ENCODE results near the gene LSP1.
A peak's percentile ranks its signal among the peaks of the same experiment; 100 is the strongest.

The LSP1 gene

DNA sequence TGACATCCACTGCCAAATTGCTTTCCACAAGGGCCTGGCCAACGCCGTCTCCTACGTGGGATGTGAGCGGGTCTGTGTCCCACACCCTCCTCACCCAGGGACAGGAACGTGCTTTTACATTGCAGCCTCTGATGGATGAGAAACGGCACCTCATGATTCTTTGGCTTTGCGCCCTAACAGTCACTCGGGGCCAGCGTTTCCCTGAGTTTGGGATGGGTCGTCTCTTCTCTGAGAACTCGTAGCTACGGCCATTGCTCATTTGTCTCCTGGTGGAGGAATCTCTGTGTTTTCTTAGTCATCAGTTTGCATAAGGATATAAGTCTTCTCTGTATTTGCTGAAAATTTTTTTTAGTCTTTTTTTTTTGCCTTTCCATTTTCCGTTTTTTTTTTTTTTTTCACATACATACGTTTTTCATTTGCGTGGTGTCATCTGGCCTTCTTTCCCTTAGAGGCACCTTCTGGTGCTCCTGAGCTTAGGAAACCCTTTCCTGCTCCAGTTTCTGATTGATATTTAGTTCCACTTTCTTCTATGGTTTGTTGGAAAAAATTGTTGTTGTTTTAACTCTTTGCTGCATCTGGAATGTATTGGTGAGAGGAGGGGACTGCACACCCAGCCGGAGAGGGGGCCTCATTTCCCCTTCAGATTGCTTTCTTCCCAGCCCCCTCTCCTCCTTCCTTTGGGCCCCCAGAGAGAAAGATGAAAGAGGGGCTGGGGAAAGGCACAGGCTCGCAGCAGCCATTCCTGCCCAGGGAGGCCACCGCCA is 78.6 kb downstream of the LSP1 start:
- no peak for TF ChIP-seq PAX5 (IDR thresholded peaks at IDR 0.05; ENCODE audit: insufficient read depth, low read length, severe bottlenecking)
- no peak for TF ChIP-seq SPI1 (IDR thresholded peaks at IDR 0.05; ENCODE audit: low read depth, low read length)
- no peak for TF ChIP-seq POLR2AphosphoS5 (IDR thresholded peaks at IDR 0.05; ENCODE audit: low read depth, low read length)
- TF ChIP-seq TAF1 (IDR thresholded peaks at IDR 0.05; ENCODE audit: low read depth, low read length), result no peak
- no peak for TF ChIP-seq POLR2A (IDR thresholded peaks at IDR 0.05; ENCODE audit: low read depth, low read length)
- TF ChIP-seq POU2F2 (IDR thresholded peaks at IDR 0.05; ENCODE audit: low read depth, low read length), result no peak
- no peak for DNase-seq (ENCODE audit: insufficient read length, low spot score)
- no peak for FAIRE-seq

GRCh38 chr11:1932105-1932480 is 79.2 kb downstream of the LSP1 start:
- no peak for FAIRE-seq
- TF ChIP-seq POU2F2 (IDR thresholded peaks at IDR 0.05; ENCODE audit: low read depth, low read length), result no peak

DNA sequence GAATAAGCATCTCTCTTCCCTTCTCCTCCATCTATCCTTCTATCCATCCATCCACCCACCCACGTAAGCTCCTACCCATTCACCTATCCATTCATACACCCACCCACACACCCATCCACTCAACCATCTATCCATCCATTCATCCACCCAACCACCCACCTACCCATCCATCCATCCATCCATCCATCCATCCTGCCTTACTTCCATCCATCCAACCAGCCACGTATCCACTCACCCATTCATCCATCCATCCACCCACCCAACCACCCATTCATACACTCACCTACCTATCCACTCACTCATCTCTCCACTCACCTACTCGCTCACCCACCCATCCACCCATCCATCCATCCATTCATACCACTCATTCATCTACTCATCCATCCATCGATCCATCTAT is 79.8 kb downstream of the LSP1 start:
- TF ChIP-seq PAX5 (IDR thresholded peaks at IDR 0.05; ENCODE audit: insufficient read depth, low read length, severe bottlenecking) (no peak), SPI1 (IDR thresholded peaks at IDR 0.05; ENCODE audit: low read depth, low read length) (no peak), POLR2A (IDR thresholded peaks at IDR 0.05; ENCODE audit: low read depth, low read length) (no peak), POLR2AphosphoS5 (IDR thresholded peaks at IDR 0.05; ENCODE audit: low read depth, low read length) (no peak), TAF1 (IDR thresholded peaks at IDR 0.05; ENCODE audit: low read depth, low read length) (no peak), POU2F2 (IDR thresholded peaks at IDR 0.05; ENCODE audit: low read depth, low read length) (no peak)
- no peak for FAIRE-seq
- no peak for DNase-seq (ENCODE audit: insufficient read length, low spot score)

More at GRCh38 chr11:1932105-1932480, 79.2 kb downstream of the LSP1 start:
- DNase-seq (ENCODE audit: insufficient read length, low spot score), result no peak

- no peak for DNase-seq (ENCODE audit: insufficient read length, low spot score)
- no peak for TF ChIP-seq POLR2AphosphoS5 (IDR thresholded peaks at IDR 0.05; ENCODE audit: low read depth, low read length)
- FAIRE-seq, result no peak
These were observed 80.8 kb downstream of the LSP1 start for GRCh38 chr11:1933416-1934334.

- peak; percentile 28 for DNase-seq (ENCODE audit: insufficient read length, low spot score)
- no peak for TF ChIP-seq POU2F2 (IDR thresholded peaks at IDR 0.05; ENCODE audit: low read depth, low read length)
- no peak for TF ChIP-seq TAF1 (IDR thresholded peaks at IDR 0.05; ENCODE audit: low read depth, low read length)
- TF ChIP-seq POLR2A (IDR thresholded peaks at IDR 0.05; ENCODE audit: low read depth, low read length), result no peak
- no peak for TF ChIP-seq POLR2AphosphoS5 (IDR thresholded peaks at IDR 0.05; ENCODE audit: low read depth, low read length)
- no peak for TF ChIP-seq SPI1 (IDR thresholded peaks at IDR 0.05; ENCODE audit: low read depth, low read length)
- no peak for TF ChIP-seq PAX5 (IDR thresholded peaks at IDR 0.05; ENCODE audit: insufficient read depth, low read length, severe bottlenecking)
- no peak for FAIRE-seq
These were observed 81.7 kb downstream of the LSP1 start for GRCh38 chr11:1934335-1935155.

DNA sequence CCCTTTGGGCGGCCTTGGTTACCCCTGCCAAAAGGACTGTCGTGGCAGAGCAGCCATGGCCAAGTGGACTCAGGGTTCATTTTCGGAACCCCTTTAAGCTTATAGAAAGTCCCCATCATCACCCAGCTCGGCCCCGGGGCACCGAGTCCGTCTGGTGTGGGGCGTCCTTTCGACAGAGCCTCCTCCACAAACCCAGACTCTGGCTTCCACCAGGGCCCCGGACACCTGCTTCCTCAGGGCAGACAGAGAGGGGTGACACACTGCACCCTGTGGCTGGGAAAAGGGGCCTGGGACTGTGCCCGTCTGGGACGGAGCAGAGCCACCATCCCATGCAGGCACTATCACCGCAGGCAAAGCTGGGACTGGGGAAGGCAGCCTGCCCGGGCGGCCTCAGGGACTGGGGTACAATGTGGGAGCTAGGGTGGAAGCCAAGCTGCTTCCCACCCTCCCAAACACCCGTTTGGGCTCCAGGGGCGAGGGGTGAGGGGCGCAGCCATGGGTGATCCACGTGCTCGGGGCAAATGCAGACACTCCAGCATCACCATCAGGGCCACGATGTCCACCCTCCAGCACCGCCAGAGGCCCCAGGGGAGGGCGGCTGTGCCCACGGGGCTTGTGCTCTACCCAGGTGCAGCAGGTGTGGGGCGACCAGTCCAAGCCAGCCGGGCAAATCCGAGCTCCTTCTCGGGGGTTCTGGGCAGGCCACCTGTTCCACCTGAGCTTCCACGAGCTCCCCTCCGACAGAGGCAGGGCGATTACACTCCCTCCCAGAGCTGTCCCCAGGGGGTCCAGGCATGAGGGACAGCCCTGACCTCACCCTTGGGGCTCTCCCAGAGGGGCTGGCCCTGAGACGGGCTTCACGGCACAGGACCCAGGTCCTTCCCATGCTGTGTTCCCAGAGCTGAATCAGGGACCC is 82.5 kb downstream of the LSP1 start:
- no peak for FAIRE-seq
- no peak for DNase-seq (ENCODE audit: insufficient read length, low spot score)
- TF ChIP-seq PAX5 (IDR thresholded peaks at IDR 0.05; ENCODE audit: insufficient read depth, low read length, severe bottlenecking) (no peak), POLR2AphosphoS5 (IDR thresholded peaks at IDR 0.05; ENCODE audit: low read depth, low read length) (no peak), POLR2A (IDR thresholded peaks at IDR 0.05; ENCODE audit: low read depth, low read length) (no peak), POU2F2 (IDR thresholded peaks at IDR 0.05; ENCODE audit: low read depth, low read length) (no peak), SPI1 (IDR thresholded peaks at IDR 0.05; ENCODE audit: low read depth, low read length) (no peak), TAF1 (IDR thresholded peaks at IDR 0.05; ENCODE audit: low read depth, low read length) (no peak)

- DNase-seq (ENCODE audit: insufficient read length, low spot score), result no peak
These were observed 83.3 kb downstream of the LSP1 start for GRCh38 chr11:1936072-1936780.

More at GRCh38 chr11:1936072-1936780, 83.3 kb downstream of the LSP1 start:
- no peak for FAIRE-seq
- no peak for TF ChIP-seq POLR2A (IDR thresholded peaks at IDR 0.05; ENCODE audit: low read depth, low read length)
- no peak for TF ChIP-seq PAX5 (IDR thresholded peaks at IDR 0.05; ENCODE audit: insufficient read depth, low read length, severe bottlenecking)
- no peak for TF ChIP-seq TAF1 (IDR thresholded peaks at IDR 0.05; ENCODE audit: low read depth, low read length)
- TF ChIP-seq POU2F2 (IDR thresholded peaks at IDR 0.05; ENCODE audit: low read depth, low read length), result no peak
- TF ChIP-seq SPI1 (IDR thresholded peaks at IDR 0.05; ENCODE audit: low read depth, low read length), result no peak
- TF ChIP-seq POLR2AphosphoS5 (IDR thresholded peaks at IDR 0.05; ENCODE audit: low read depth, low read length), result no peak

Measured in GM12891 (cell line).